Fibroblast of mammary gland (primary cell): ENCODE measurements around the gene TPM2.

Source experiments
- DNase-seq: peaks from one replicate; pipeline ENCODE4 v3.0.0-alpha.2; 2010; ENCODE audit warnings: low read depth
- H3K4me3 ChIP-seq: 2 replicates; pipeline ENCODE4 v1.5.1; 2011; ENCODE audit warnings: low read depth, mild to moderate bottlenecking, low read length, moderate library complexity; ENCODE audit not compliant: control insufficient read depth
- CTCF ChIP-seq: conservative IDR thresholded peaks from 2 replicates; pipeline ENCODE4 v1.5.1; 2011; ENCODE audit warnings: low read depth, low read length, inconsistent platforms; ENCODE audit not compliant: control insufficient read depth, insufficient read depth

The TPM2 gene

GRCh38 chr9:35665471-35665818 lies 24.3 kb downstream of the TPM2 start:
- TF ChIP-seq CTCF: no peak
- no peak for DNase-seq
- peak overlapping the region; percentile 67 for H3K4me3 ChIP-seq

- no peak for TF ChIP-seq CTCF
- DNase-seq: peak; percentile 61
- peak within 1 kb of the TSS; percentile 67 for H3K4me3 ChIP-seq
These were observed 24.9 kb downstream of the TPM2 start, which contains the start of gene ARHGEF39 for GRCh38 chr9:35664531-35665470. TSS of gene ARHGEF39 (minus strand) at chr9:35665195. CDS start at chr9:35665169, 26 bp downstream.

GRCh38 chr9:35662437-35662836 lies 27.3 kb downstream of the TPM2 start:
- DNase-seq: no peak
- H3K4me3 ChIP-seq: no peak overlapping the region

GRCh38 chr9:35661756-35662350 lies 27.9 kb downstream of the TPM2 start:
- H3K4me3 ChIP-seq: no peak overlapping the region
- TF ChIP-seq CTCF: no peak
- no peak for DNase-seq

More at GRCh38 chr9:35662437-35662836, 27.3 kb downstream of the TPM2 start:
- TF ChIP-seq CTCF: no peak

- H3K4me3 ChIP-seq: no peak overlapping the region
- peak; percentile 58 for DNase-seq
- TF ChIP-seq CTCF: peak; percentile 48
These were observed 28.7 kb downstream of the TPM2 start for GRCh38 chr9:35660966-35661415.

GRCh38 chr9:35659340-35659739 lies 30.4 kb downstream of the TPM2 start:
- TF ChIP-seq CTCF: no peak
- DNase-seq: peak; percentile 91
- H3K4me3 ChIP-seq: peak overlapping the region; percentile 84
